ENCODE data around the gene LMO3.
"Not testable (repeated sequence)": the region's sequence is repeated elsewhere in the genome, so short reads cannot be mapped to it uniquely, and the experiment has no call there.

Gene LMO3

DNA sequence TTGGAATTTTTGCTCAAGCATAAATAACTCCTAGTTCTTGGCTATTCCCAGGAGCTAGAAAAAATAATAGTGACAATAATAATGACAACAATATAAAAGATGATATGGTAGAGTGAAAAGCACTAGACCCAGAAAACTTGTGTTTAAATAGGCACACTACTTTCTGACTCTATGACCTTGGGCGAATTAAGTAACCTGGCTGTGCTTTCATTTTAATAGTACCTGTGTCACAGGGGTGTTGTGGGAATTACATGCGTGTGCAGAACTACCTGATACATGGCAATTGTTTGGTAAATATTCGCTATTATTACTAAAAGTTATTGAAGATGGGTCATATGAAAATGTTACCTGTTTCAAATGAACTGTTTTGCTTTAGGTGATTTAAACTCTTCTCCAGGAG lies 60.1 kb downstream of the LMO3 start:
- DNase-seq (ENCODE audit: low read depth) = no peak
- TF ChIP-seq, protein P1, sequence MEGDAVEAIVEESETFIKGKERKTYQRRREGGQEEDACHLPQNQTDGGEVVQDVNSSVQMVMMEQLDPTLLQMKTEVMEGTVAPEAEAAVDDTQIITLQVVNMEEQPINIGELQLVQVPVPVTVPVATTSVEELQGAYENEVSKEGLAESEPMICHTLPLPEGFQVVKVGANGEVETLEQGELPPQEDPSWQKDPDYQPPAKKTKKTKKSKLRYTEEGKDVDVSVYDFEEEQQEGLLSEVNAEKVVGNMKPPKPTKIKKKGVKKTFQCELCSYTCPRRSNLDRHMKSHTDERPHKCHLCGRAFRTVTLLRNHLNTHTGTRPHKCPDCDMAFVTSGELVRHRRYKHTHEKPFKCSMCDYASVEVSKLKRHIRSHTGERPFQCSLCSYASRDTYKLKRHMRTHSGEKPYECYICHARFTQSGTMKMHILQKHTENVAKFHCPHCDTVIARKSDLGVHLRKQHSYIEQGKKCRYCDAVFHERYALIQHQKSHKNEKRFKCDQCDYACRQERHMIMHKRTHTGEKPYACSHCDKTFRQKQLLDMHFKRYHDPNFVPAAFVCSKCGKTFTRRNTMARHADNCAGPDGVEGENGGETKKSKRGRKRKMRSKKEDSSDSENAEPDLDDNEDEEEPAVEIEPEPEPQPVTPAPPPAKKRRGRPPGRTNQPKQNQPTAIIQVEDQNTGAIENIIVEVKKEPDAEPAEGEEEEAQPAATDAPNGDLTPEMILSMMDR (IDR thresholded peaks at IDR 0.05; ENCODE audit: control insufficient read depth, insufficient read depth, low read depth, low read length, missing control alignments) = no peak
- H3K4me3 ChIP-seq (ENCODE audit: control insufficient read depth, low read depth, low read length) = no peak overlapping the region

DNA sequence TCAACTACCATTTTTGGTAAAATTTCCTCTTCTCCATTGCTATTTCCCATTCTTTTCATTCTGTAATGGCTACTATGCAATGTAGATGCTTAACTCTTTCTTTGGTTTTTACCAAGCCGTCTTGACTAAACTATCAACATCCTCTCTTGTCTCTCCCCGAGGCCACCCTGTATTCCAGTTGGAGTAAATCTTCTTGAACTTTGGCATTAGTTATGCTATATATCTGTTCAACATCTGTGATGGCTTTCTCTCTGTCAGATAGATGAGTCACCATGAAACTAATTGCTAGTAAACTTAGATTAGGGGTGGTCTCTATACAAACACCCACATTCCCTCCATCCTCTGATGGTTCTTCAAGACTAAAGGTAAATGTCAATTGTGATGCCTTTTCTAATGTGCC lies 63.4 kb downstream of the LMO3 start:
- TF ChIP-seq, protein P1 (IDR thresholded peaks at IDR 0.05; ENCODE audit: control insufficient read depth, insufficient read depth, low read depth, low read length, missing control alignments) = no peak
- no peak for DNase-seq (ENCODE audit: low read depth)
- H3K4me3 ChIP-seq (ENCODE audit: control insufficient read depth, low read depth, low read length) = no peak overlapping the region

DNA sequence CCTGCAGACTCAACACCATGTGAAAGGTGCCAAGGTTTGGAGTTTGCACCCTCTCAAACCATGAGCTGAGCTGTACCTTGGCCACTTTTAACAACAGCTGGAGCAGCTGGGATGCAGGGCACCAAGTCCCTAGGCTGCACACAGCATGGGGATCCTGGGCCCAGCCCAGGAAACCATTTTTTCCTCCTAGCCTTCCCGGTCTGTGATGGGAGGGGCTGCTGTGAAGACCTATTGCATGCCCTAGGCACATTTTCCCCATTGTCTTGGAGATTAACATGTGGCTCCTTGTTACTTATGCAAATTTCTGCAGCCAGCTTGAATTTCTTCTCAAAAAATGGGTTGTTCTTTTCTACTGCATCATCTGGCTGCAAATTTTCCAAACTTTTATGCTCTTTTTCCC lies 68.3 kb downstream of the LMO3 start:
- not testable (repeated sequence) for H3K4me3 ChIP-seq (ENCODE audit: control insufficient read depth, low read depth, low read length); DNase-seq (ENCODE audit: low read depth)

DNA sequence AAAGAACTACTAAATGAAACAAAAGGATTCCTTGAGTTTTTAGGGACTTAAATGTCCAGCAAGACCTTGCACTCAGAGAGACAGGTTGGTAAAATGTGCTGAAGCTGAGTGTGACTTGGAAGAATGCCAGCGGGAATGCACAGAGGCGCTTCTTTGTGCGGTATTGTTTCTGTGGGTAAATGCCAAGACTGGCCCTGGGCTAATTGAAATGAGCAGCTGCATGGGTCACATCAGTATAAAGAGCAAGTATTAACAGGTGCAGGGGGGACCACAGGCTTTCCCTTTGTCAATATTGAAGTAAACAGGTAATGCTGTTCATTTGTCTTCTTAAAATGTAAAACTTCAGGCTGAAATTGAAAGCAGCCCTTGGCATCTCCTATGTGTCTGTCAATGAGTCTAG lies 74.3 kb downstream of the LMO3 start:
- DNase-seq (ENCODE audit: low read depth) = no peak
- TF ChIP-seq, protein P1 (IDR thresholded peaks at IDR 0.05; ENCODE audit: control insufficient read depth, insufficient read depth, low read depth, low read length, missing control alignments) = no peak
- H3K4me3 ChIP-seq (ENCODE audit: control insufficient read depth, low read depth, low read length) = no peak overlapping the region

- DNase-seq (ENCODE audit: low read depth) = no peak
Observed at GRCh38 chr12:16530268-16530850, 75.6 kb downstream of the LMO3 start.

GRCh38 chr12:16526693-16527092 lies 79.3 kb downstream of the LMO3 start:
- H3K4me3 ChIP-seq (ENCODE audit: control insufficient read depth, low read depth, low read length) = no peak overlapping the region
- no peak for DNase-seq (ENCODE audit: low read depth)
- TF ChIP-seq, protein P1 (IDR thresholded peaks at IDR 0.05; ENCODE audit: control insufficient read depth, insufficient read depth, low read depth, low read length, missing control alignments) = no peak

More at GRCh38 chr12:16530268-16530850, 75.6 kb downstream of the LMO3 start:
- no peak overlapping the region for H3K4me3 ChIP-seq (ENCODE audit: control insufficient read depth, low read depth, low read length)
- TF ChIP-seq, protein P1 (IDR thresholded peaks at IDR 0.05; ENCODE audit: control insufficient read depth, insufficient read depth, low read depth, low read length, missing control alignments) = no peak

DNA sequence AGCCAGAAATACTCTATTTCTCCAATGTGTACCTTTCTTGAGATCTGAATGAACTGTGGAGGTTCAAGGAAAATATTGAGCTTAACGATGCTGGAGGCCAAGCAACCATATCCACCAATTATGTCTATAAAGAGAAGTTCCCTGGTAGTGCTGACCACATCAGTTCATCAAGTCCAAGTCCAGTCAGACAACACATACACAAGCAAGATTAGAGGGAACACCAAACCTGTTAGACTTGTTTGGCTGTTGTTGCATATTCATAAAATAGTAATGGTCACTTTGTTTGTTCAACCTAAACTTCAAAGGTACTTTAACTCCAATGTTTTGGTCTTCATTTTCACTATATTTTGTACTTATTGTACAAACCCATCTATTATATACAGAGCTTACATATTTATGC lies 81.6 kb downstream of the LMO3 start:
- TF ChIP-seq, protein P1 (IDR thresholded peaks at IDR 0.05; ENCODE audit: control insufficient read depth, insufficient read depth, low read depth, low read length, missing control alignments) = no peak
- DNase-seq (ENCODE audit: low read depth) = no peak
- no peak overlapping the region for H3K4me3 ChIP-seq (ENCODE audit: control insufficient read depth, low read depth, low read length)

All from AG09309 (cell line).